IMR-90 (cell line): ENCODE measurements around the gene EML1. TPM values are rescaled to one million over a fixed set of nuclear protein-coding genes. Genes with fewer than 3 reads are reported as not detected.

Experiments
- ATAC-seq: fragments of 200-7000 bp; cut with Tn5 transposase; 2 replicates; pipeline ENCODE4 v1.9.1; 2020; ENCODE audit warnings: low read depth, mild to moderate bottlenecking, moderate library complexity
- BruUV-seq: library from RNA; stranded (reverse); fragments of 400-500 nt; replicated peaks from 2 replicates; lab custom pipeline; 2021; lab: Mats Ljungman, UMichigan
- CTCF ChIA-PET: fragments of 300-600 bp; formaldehyde crosslinking; extraction: SDS; loops from one replicate; lab custom pipeline; 2021; ENCODE audit warnings: antibody characterized with exemption; lab: Yijun Ruan, JAX
- POLR2A ChIA-PET: fragments of 300-600 bp; sonication (Branson Sonifier 250); formaldehyde crosslinking; loops from one replicate; lab custom pipeline; 2022; ENCODE audit warnings: antibody characterized with exemption; ENCODE audit not compliant: unreplicated experiment; lab: Charles Lee
- DNase-seq: peaks from one replicate; pipeline ENCODE4 v3.0.0; 2013
- H2AFZ ChIP-seq: replicated peaks from 2 replicates; pipeline ENCODE3; 2013; ENCODE audit warnings: low read length, mild to moderate bottlenecking; ENCODE audit not compliant: poor library complexity
- H2AK5ac ChIP-seq: 2 replicates; pipeline ENCODE4 v1.6.1; 2013; ENCODE audit warnings: low read depth, low read length, inconsistent platforms
- H2AK9ac ChIP-seq: replicated peaks from 2 replicates; pipeline ENCODE3; 2013; ENCODE audit warnings: mild to moderate bottlenecking, low read depth, low read length, moderate library complexity; ENCODE audit not compliant: poor library complexity
- H2BK120ac ChIP-seq: 2 replicates; pipeline ENCODE4 v1.6.1; 2013; ENCODE audit warnings: low read depth, low read length, inconsistent platforms
- H2BK15ac ChIP-seq: 3 replicates; pipeline ENCODE4 v1.6.1; 2013; ENCODE audit warnings: low read depth, low read length, inconsistent platforms
- H2BK20ac ChIP-seq: 2 replicates; pipeline ENCODE4 v1.6.1; 2013; ENCODE audit warnings: low read depth, mild to moderate bottlenecking, inconsistent platforms, low read length, moderate library complexity
- H2BK5ac ChIP-seq: 2 replicates; pipeline ENCODE4 v1.6.1; 2013; ENCODE audit warnings: mild to moderate bottlenecking, low read depth, low read length, inconsistent platforms; ENCODE audit not compliant: poor library complexity, severe bottlenecking
- H3K14ac ChIP-seq: replicated peaks from 2 replicates; pipeline ENCODE4 v1.6.1; 2013; ENCODE audit warnings: low read depth, low read length, inconsistent platforms
- H3K18ac ChIP-seq: 2 replicates; pipeline ENCODE4 v1.6.1; 2013; ENCODE audit warnings: low read depth, low read length, control low read depth
- H3K23ac ChIP-seq: 2 replicates; pipeline ENCODE4 v1.6.1; 2013; ENCODE audit warnings: low read depth, low read length, inconsistent platforms
- H3K27ac ChIP-seq: 2 replicates; pipeline ENCODE4 v1.5.1; 2013; ENCODE audit warnings: mild to moderate bottlenecking, control low read depth, low read length; ENCODE audit not compliant: insufficient read depth
- H3K27me3 ChIP-seq: 2 replicates; pipeline ENCODE4 v1.6.1; 2013; ENCODE audit warnings: low read length; ENCODE audit not compliant: control insufficient read depth, insufficient read depth
- H3K36me3 ChIP-seq: 2 replicates; pipeline ENCODE4 v1.6.1; 2013; ENCODE audit warnings: low read length, mixed read lengths; ENCODE audit not compliant: control insufficient read depth, insufficient read depth
- H3K4ac ChIP-seq: 2 replicates; pipeline ENCODE4 v1.6.1; 2013; ENCODE audit warnings: low read depth, low read length, inconsistent platforms
- H3K4me1 ChIP-seq: 2 replicates; pipeline ENCODE4 v1.6.1; 2013; ENCODE audit warnings: low read length, mixed read lengths; ENCODE audit not compliant: control insufficient read depth, insufficient read depth
- H3K4me2 ChIP-seq: 2 replicates; pipeline ENCODE4 v1.6.1; 2013; ENCODE audit warnings: low read depth, mild to moderate bottlenecking, control low read depth, low read length, moderate library complexity
- H3K4me3 ChIP-seq: 2 replicates; pipeline ENCODE4 v1.5.1; 2013; ENCODE audit warnings: low read depth, mild to moderate bottlenecking, control low read depth, low read length, moderate library complexity; ENCODE audit not compliant: insufficient read depth
- H3K56ac ChIP-seq: 2 replicates; pipeline ENCODE4 v1.6.1; 2013; ENCODE audit warnings: low read length, inconsistent platforms; ENCODE audit not compliant: insufficient read depth; ENCODE audit errors: extremely low read depth
- H3K79me1 ChIP-seq, 2 experiments: 2 replicates each; pipeline ENCODE4 v1.6.1; 2013; ENCODE audit warnings: low read length in 2 of 2, inconsistent platforms in 1 of 2, low read depth in 1 of 2
- H3K9ac ChIP-seq: 2 replicates; pipeline ENCODE4 v1.6.1; 2013; ENCODE audit warnings: low read depth, low read length, control low read depth
- H3K9me1 ChIP-seq: 2 replicates; pipeline ENCODE4 v1.6.1; 2013; ENCODE audit warnings: low read length, inconsistent platforms; ENCODE audit not compliant: insufficient read depth
- H3K9me3 ChIP-seq: 2 replicates; pipeline ENCODE4 v1.6.1; 2013; ENCODE audit warnings: low read length; ENCODE audit not compliant: control insufficient read depth, insufficient read depth
- H4K20me1 ChIP-seq: 2 replicates; pipeline ENCODE4 v1.6.1; 2013; ENCODE audit warnings: low read length, inconsistent platforms; ENCODE audit not compliant: insufficient read depth
- H4K5ac ChIP-seq: 2 replicates; pipeline ENCODE4 v1.6.1; 2013; ENCODE audit warnings: mild to moderate bottlenecking, low read depth, low read length, control low read depth
- H4K8ac ChIP-seq, 2 experiments: 2 replicates each; pipeline ENCODE4 v1.6.1; 2013; ENCODE audit warnings: low read depth in 2 of 2, low read length in 2 of 2, control low read depth in 1 of 2, inconsistent platforms in 1 of 2
- H4K91ac ChIP-seq: 2 replicates; pipeline ENCODE4 v1.6.1; 2013; ENCODE audit warnings: low read depth, low read length, inconsistent platforms; ENCODE audit not compliant: insufficient read depth
- BHLHE40 ChIP-seq: fragments of 150-350 bp; IDR thresholded peaks from 2 replicates; pipeline ENCODE4 v1.6.1; 2016; ENCODE audit warnings: mild to moderate bottlenecking, low read depth, low read length
- CEBPB ChIP-seq: IDR thresholded peaks from 2 replicates; pipeline ENCODE4 v1.6.1; 2012; ENCODE audit warnings: low read depth, low read length, improper control_type of control experiment
- CHD1 ChIP-seq: IDR thresholded peaks from 2 replicates; pipeline ENCODE4 v1.6.1; 2012; ENCODE audit warnings: low read depth, low read length, improper control_type of control experiment
- CTCF ChIP-seq: conservative IDR thresholded peaks from 2 replicates; pipeline ENCODE4 v1.5.1; 2012; ENCODE audit warnings: mild to moderate bottlenecking, low read depth, low read length, improper control_type of control experiment
- ELK1 ChIP-seq: fragments of 150-350 bp; IDR thresholded peaks from 2 replicates; pipeline ENCODE4 v1.6.1; 2016; ENCODE audit warnings: low read depth, mild to moderate bottlenecking, low read length, moderate library complexity, borderline replicate concordance
- MAFK ChIP-seq: IDR thresholded peaks from 2 replicates; pipeline ENCODE4 v1.6.1; 2012; ENCODE audit warnings: low read depth, low read length, improper control_type of control experiment
- MAZ ChIP-seq: IDR thresholded peaks from 2 replicates; pipeline ENCODE4 v1.6.1; 2012; ENCODE audit warnings: low read depth, mild to moderate bottlenecking, low read length, improper control_type of control experiment, moderate library complexity, borderline replicate concordance
- MXI1 ChIP-seq: IDR thresholded peaks from 2 replicates; pipeline ENCODE4 v1.6.1; 2012; ENCODE audit warnings: low read depth, mild to moderate bottlenecking, low read length, moderate library complexity, borderline replicate concordance
- NFE2L2 ChIP-seq: fragments of 150-350 bp; IDR thresholded peaks from 2 replicates; pipeline ENCODE4 v1.6.1; 2016; ENCODE audit warnings: low read depth, mild to moderate bottlenecking, low read length
- POLR2A ChIP-seq: IDR thresholded peaks from 2 replicates; pipeline ENCODE4 v1.6.1; 2012; ENCODE audit warnings: mild to moderate bottlenecking, low read depth, low read length
- RAD21 ChIP-seq: IDR thresholded peaks from 2 replicates; pipeline ENCODE4 v1.6.1; 2012; ENCODE audit warnings: low read length, improper control_type of control experiment
- RCOR1 ChIP-seq: IDR thresholded peaks from 2 replicates; pipeline ENCODE4 v1.6.1; 2012; ENCODE audit warnings: mild to moderate bottlenecking, low read length, improper control_type of control experiment; ENCODE audit not compliant: insufficient replicate concordance
- RFX5 ChIP-seq: IDR thresholded peaks from 2 replicates; pipeline ENCODE4 v1.8.0; 2012; ENCODE audit warnings: low read depth, mild to moderate bottlenecking, low read length, moderate library complexity
- SMC3 ChIP-seq: fragments of 150-350 bp; IDR thresholded peaks from 2 replicates; pipeline ENCODE4 v1.6.1; 2016; ENCODE audit warnings: low read depth, mild to moderate bottlenecking, antibody characterized with exemption, low read length, moderate library complexity
- USF2 ChIP-seq: fragments of 150-350 bp; IDR thresholded peaks from 2 replicates; pipeline ENCODE4 v1.6.1; 2017; ENCODE audit warnings: mild to moderate bottlenecking, antibody characterized with exemption, low read length, low read depth
- WGBS, 2 experiments: methylation state at CpG; one replicate each; pipeline versions ENCODE4 v1.1.5 to v1.1.7; 2013; ENCODE audit warnings: missing lambda C conversion rate in 2 of 2; ENCODE audit not compliant: insufficient read length in 1 of 2; ENCODE audit errors: extremely low coverage in 2 of 2; 5-methylcytosine and 5-hydroxymethylcytosine counted together
- dilution Hi-C: fragments of 300-500 bp; cut with HindIII; formaldehyde crosslinking; loops from one replicate; pipeline ENCODE4 v1.14.3; 2018; ENCODE audit warnings: low sequenced_read_pairs; ENCODE audit not compliant: unreplicated experiment
- in situ Hi-C: fragments of 300-500 bp; cut with MboI; formaldehyde crosslinking; loops from 3 replicates; pipeline ENCODE4 v1.14.3; 2019; ENCODE audit warnings: low sequenced_read_pairs, inconsistent platforms, mixed read lengths
- intact Hi-C: fragments of 100-400 bp; cut with micrococcal nuclease; formaldehyde crosslinking; loops from 2 replicates; pipeline ENCODE4 v1.10.0; 2022
- polyA plus RNA-seq, 3 experiments: library from polyadenylated mRNA; depleted of rRNA; stranded (reverse); fragments of >200 nt; gene quantifications; 2 replicates each; pipeline ENCODE4 v1.2.3, GENCODE V29; 2012; ENCODE audit warnings: low replicate concordance in 1 of 3
- total RNA-seq: library from RNA; depleted of rRNA; stranded (reverse); fragments of >200 nt; gene quantifications from 2 replicates; pipeline ENCODE4 v1.2.3, GENCODE V29; 2012

EML1 gene
- total and polyA plus RNA-seq, 2 of the 4 experiments (the other 2 are of a cell fraction), result 14.0 to 42.3 TPM

- POLR2A ChIA-PET, result no interaction called here
- Histone ChIP-seq H2BK120ac (no peak overlapping the region), H2BK5ac (no peak overlapping the region), H3K27ac (no peak overlapping the region), H4K20me1 (peaks cover 63% of the 10 kb centered on the region), H3K9ac (no peak overlapping the region), H4K5ac (no peak overlapping the region), H3K9me1 (peaks cover 32% of the 10 kb centered on the region), H2BK15ac (no peak overlapping the region), H3K4me3 (no peak overlapping the region), H3K79me1 (peaks cover 24 to 74% of the 10 kb centered on the region in 2 experiments), H3K23ac (no peak overlapping the region), H3K27me3 (no peaks in the 10 kb centered on the region), H2AK9ac (no peak overlapping the region), H2AFZ (no peak overlapping the region), H3K9me3 (no peaks in the 10 kb centered on the region), H2BK20ac (no peak overlapping the region), H4K8ac (no peak overlapping the region), H3K56ac (no peak overlapping the region), H4K91ac (no peak overlapping the region), H2AK5ac (no peak overlapping the region), H3K14ac (no peak overlapping the region), H3K4me1 (peaks cover 15% of the 10 kb centered on the region), H3K4ac (no peak overlapping the region), H3K4me2 (no peak overlapping the region), H3K18ac (no peak overlapping the region), H3K36me3 (peaks cover 3% of the 10 kb centered on the region; the same call in 1 of the 2 replicates)
- ATAC-seq, result no peak
- no TSS peak for BruUV-seq
- TF ChIP-seq RAD21 (no peak), MXI1 (no peak), CTCF (no peak), USF2 (no peak), CHD1 (no peak), MAZ (no peak), BHLHE40 (no peak), RFX5 (no peak), SMC3 (no peak), MAFK (no peak), RCOR1 (no peak), CEBPB (no peak), POLR2A (no peak), NFE2L2 (no peak), ELK1 (no peak)
- no peak for DNase-seq
- 91% methylated on average over 5 of the region's 12 CpGs; no CpG with 5 or more reads in 1 of the 2 experiments for WGBS, 2 experiments
- in situ Hi-C loops (no loop called here), intact Hi-C loops (loop anchor here (5.0 kb wide), 2 partner anchors 71 to 74 kb away; no protein-coding TSS in a partner anchor), dilution Hi-C loops (no loop called here)
- CTCF ChIA-PET, result interaction anchor here (1.2 kb wide), 1 partner anchor 9 kb away, joined by 3 read pairs; no protein-coding TSS in a partner anchor
These were observed 12.7 kb downstream of the EML1 start for GRCh38 chr14:99805757-99806439.
